NCI-H69 (cell line): ENCODE measurements around the gene DDTL.
"Not testable (repeated sequence)": the region's sequence is repeated elsewhere in the genome, so short reads cannot be mapped to it uniquely, and the experiment has no call there.

Experiments used
- DNase-seq: peaks from one replicate; lab custom pipeline; 2025; lab: John Stamatoyannopoulos, UW

The DDTL gene

GRCh38 chr22:23970201-23970641 lies 3.5 kb downstream of the DDTL start:
- DNase-seq: no peak

GRCh38 chr22:23970816-23971486 lies 4.3 kb downstream of the DDTL start:
- no peak for DNase-seq

GRCh38 chr22:23971927-23972326 lies 5.2 kb downstream of the DDTL start:
- not testable (repeated sequence) for DNase-seq

GRCh38 chr22:23974345-23974744 lies 7.7 kb downstream of the DDTL start, which contains the start of gene DDT:
DDT (minus strand) TSS chr22:23974441; CDS start chr22:23974414, 27 bp downstream.
- DNase-seq: not testable (repeated sequence)

- not testable (repeated sequence) for DNase-seq
Observed at GRCh38 chr22:23974836-23975352, 8.2 kb downstream of the DDTL start.

- not testable (repeated sequence) for DNase-seq
Observed at GRCh38 chr22:23977304-23977703, 10.6 kb downstream of the DDTL start.

GRCh38 chr22:23979557-23980240 lies 13.0 kb downstream of the DDTL start, which contains the start of gene GSTT2:
GSTT2 (plus strand) TSS chr22:23980134.
- DNase-seq: not testable (repeated sequence)

GRCh38 chr22:23980567-23980966 lies 13.9 kb downstream of the DDTL start:
- DNase-seq: not testable (repeated sequence)

- peak; percentile 30 for DNase-seq
Observed at GRCh38 chr22:23984430-23984829, 17.7 kb downstream of the DDTL start.

GRCh38 chr22:23986089-23986488 lies 19.4 kb downstream of the DDTL start:
- not testable (repeated sequence) for DNase-seq

GRCh38 chr22:23986538-23987178 lies 20.0 kb downstream of the DDTL start:
- not testable (repeated sequence) for DNase-seq

GRCh38 chr22:23989583-23990244 lies 23.0 kb downstream of the DDTL start:
- DNase-seq: not testable (repeated sequence)

GRCh38 chr22:23993080-23993479 lies 26.4 kb downstream of the DDTL start:
- not testable (repeated sequence) for DNase-seq

GRCh38 chr22:23993581-23994177 lies 27.0 kb downstream of the DDTL start:
- DNase-seq: not testable (repeated sequence)

GRCh38 chr22:23997092-23997491 lies 30.4 kb downstream of the DDTL start:
- no peak for DNase-seq

GRCh38 chr22:23999779-24000178 lies 33.1 kb downstream of the DDTL start:
- DNase-seq: not testable (repeated sequence)

GRCh38 chr22:24001314-24001713 lies 34.6 kb downstream of the DDTL start:
- no peak for DNase-seq

GRCh38 chr22:24002272-24002671 lies 35.6 kb downstream of the DDTL start:
- no peak for DNase-seq

GRCh38 chr22:24002851-24003250 lies 36.2 kb downstream of the DDTL start:
- DNase-seq: no peak

- DNase-seq: no peak
Observed at GRCh38 chr22:24003887-24004286, 37.2 kb downstream of the DDTL start.

GRCh38 chr22:24005201-24005600 lies 38.5 kb downstream of the DDTL start, which contains the start of gene GSTT4:
GSTT4 (minus strand) TSS chr22:24005453; CDS start chr22:24005356, 97 bp downstream.
- DNase-seq: peak; percentile 28
